RCC 7860 (cell line): ENCODE measurements around the gene APLN.

Experiments
- DNase-seq: peaks from one replicate; pipeline ENCODE4 v3.0.0-alpha.2; 2015; ENCODE audit warnings: low spot score
- FAIRE-seq: peaks from 2 replicates; lab custom pipeline; 2012; peaks lifted over from hg19 to GRCh38; lab: Jason Lieb, UNC

Gene APLN

GRCh38 chrX:129600981-129601424, 53.8 kb downstream of the APLN start:
- DNase-seq (peak; percentile 5), FAIRE-seq (no peak)

- no peak for DNase-seq
- no peak for FAIRE-seq
Measured at GRCh38 chrX:129599996-129600395, 54.8 kb downstream of the APLN start.

GRCh38 chrX:129599499-129599898, 55.3 kb downstream of the APLN start:
- DNase-seq (no peak), FAIRE-seq (no peak)

GRCh38 chrX:129597905-129598304, 56.9 kb downstream of the APLN start:
- no peak for FAIRE-seq
- no peak for DNase-seq

- DNase-seq (no peak), FAIRE-seq (no peak)
Measured at GRCh38 chrX:129596077-129596476, 58.7 kb downstream of the APLN start.
